ENCODE data around the gene CAPN10. TPM values are rescaled to one million over a fixed set of nuclear protein-coding genes. Genes with fewer than 3 reads are reported as not detected.

The CAPN10 gene
- total RNA-seq, 1 donor from 2014 or later: 14.2 TPM

- intact Hi-C loops (cut with DNase I): no loop called here
- H3K27ac ChIP-seq: no peak overlapping the region
- TF ChIP-seq POLR2A (IDR thresholded peaks at IDR 0.05) (no peak), POLR2AphosphoS5 (IDR thresholded peaks at IDR 0.05; ENCODE audit: insufficient read depth in 1 of 2, low read depth in 1 of 2) (no peak)
- TF ChIP-seq, protein P1, sequence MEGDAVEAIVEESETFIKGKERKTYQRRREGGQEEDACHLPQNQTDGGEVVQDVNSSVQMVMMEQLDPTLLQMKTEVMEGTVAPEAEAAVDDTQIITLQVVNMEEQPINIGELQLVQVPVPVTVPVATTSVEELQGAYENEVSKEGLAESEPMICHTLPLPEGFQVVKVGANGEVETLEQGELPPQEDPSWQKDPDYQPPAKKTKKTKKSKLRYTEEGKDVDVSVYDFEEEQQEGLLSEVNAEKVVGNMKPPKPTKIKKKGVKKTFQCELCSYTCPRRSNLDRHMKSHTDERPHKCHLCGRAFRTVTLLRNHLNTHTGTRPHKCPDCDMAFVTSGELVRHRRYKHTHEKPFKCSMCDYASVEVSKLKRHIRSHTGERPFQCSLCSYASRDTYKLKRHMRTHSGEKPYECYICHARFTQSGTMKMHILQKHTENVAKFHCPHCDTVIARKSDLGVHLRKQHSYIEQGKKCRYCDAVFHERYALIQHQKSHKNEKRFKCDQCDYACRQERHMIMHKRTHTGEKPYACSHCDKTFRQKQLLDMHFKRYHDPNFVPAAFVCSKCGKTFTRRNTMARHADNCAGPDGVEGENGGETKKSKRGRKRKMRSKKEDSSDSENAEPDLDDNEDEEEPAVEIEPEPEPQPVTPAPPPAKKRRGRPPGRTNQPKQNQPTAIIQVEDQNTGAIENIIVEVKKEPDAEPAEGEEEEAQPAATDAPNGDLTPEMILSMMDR (IDR thresholded peaks at IDR 0.05): no peak
- DNase-seq (ENCODE audit: extremely low spot score in 2 of 2): no peak
- H3K27me3 ChIP-seq: no peaks in the 10 kb centered on the region
- H3K4me1 ChIP-seq: no peaks in the 10 kb centered on the region
- no peaks in the 10 kb centered on the region for H3K36me3 ChIP-seq
- no peaks in the 10 kb centered on the region for H3K9me3 ChIP-seq
- no peak overlapping the region for H3K4me3 ChIP-seq
Measured at GRCh38 chr2:240642806-240643092, 56.2 kb downstream of the CAPN10 start.

- no peak overlapping the region for H3K27ac ChIP-seq
- DNase-seq (ENCODE audit: extremely low spot score in 2 of 2): no peak
- no peak for TF ChIP-seq POLR2AphosphoS5 (IDR thresholded peaks at IDR 0.05; ENCODE audit: insufficient read depth in 1 of 2, low read depth in 1 of 2)
- TF ChIP-seq POLR2A (IDR thresholded peaks at IDR 0.05): no peak
- TF ChIP-seq, protein P1 (IDR thresholded peaks at IDR 0.05): no peak
- no peaks in the 10 kb centered on the region for H3K36me3 ChIP-seq
- intact Hi-C loops (cut with DNase I): no loop called here
- H3K27me3 ChIP-seq: no peaks in the 10 kb centered on the region
- no peak overlapping the region for H3K4me3 ChIP-seq
- no peaks in the 10 kb centered on the region for H3K4me1 ChIP-seq
- H3K9me3 ChIP-seq: no peaks in the 10 kb centered on the region
Measured at GRCh38 chr2:240643093-240643810, 56.7 kb downstream of the CAPN10 start.

- no peaks in the 10 kb centered on the region for H3K36me3 ChIP-seq
- no peaks in the 10 kb centered on the region for H3K4me1 ChIP-seq
- H3K9me3 ChIP-seq: no peaks in the 10 kb centered on the region
- no peak for DNase-seq (ENCODE audit: extremely low spot score in 2 of 2)
- H3K4me3 ChIP-seq: no peak overlapping the region
- no peaks in the 10 kb centered on the region for H3K27me3 ChIP-seq
- no peak overlapping the region for H3K27ac ChIP-seq
- intact Hi-C loops (cut with DNase I): no loop called here
- TF ChIP-seq POLR2A (IDR thresholded peaks at IDR 0.05): no peak
- TF ChIP-seq POLR2AphosphoS5 (IDR thresholded peaks at IDR 0.05; ENCODE audit: insufficient read depth in 1 of 2, low read depth in 1 of 2): no peak
- TF ChIP-seq, protein P1 (IDR thresholded peaks at IDR 0.05): no peak
Measured at GRCh38 chr2:240643811-240644150, 57.2 kb downstream of the CAPN10 start.

- TF ChIP-seq POLR2AphosphoS5 (IDR thresholded peaks at IDR 0.05; ENCODE audit: insufficient read depth in 1 of 2, low read depth in 1 of 2) (no peak), POLR2A (IDR thresholded peaks at IDR 0.05) (no peak)
- TF ChIP-seq, protein P1 (IDR thresholded peaks at IDR 0.05): no peak
- Histone ChIP-seq H3K27me3 (no peaks in the 10 kb centered on the region), H3K27ac (no peak overlapping the region), H3K4me3 (no peak overlapping the region), H3K36me3 (no peaks in the 10 kb centered on the region), H3K4me1 (no peaks in the 10 kb centered on the region), H3K9me3 (no peaks in the 10 kb centered on the region)
- no peak for DNase-seq (ENCODE audit: extremely low spot score in 2 of 2)
- intact Hi-C loops (cut with DNase I): no loop called here
Measured at GRCh38 chr2:240644171-240644651, 57.7 kb downstream of the CAPN10 start.

DNA sequence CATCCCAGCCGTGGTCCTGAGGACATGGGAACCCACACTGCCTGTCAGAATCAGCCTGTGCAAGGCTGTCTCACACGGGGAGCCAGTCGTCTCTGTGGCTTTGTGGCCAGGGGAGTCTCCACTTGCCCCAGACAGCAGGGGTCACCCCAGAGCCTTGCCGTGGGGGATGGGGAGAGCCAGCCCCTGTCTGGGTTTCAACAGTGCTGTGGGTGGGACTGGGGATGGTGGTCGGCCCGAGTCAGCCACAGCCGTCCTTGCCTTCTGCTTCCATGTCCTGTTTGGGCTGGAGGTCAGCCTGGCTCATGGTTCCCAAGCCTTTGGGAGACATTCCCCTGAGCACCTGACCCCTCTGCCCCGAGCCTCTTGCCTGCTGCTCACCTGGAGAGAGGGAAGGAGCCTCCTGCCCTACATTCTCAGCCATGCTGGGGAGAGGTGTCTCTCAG is 58.3 kb downstream of the CAPN10 start:
- intact Hi-C loops (cut with DNase I): no loop called here
- H3K9me3 ChIP-seq: no peaks in the 10 kb centered on the region
- no peak overlapping the region for H3K4me3 ChIP-seq
- no peak overlapping the region for H3K27ac ChIP-seq
- no peaks in the 10 kb centered on the region for H3K36me3 ChIP-seq
- no peaks in the 10 kb centered on the region for H3K27me3 ChIP-seq
- TF ChIP-seq POLR2A (IDR thresholded peaks at IDR 0.05): no peak
- H3K4me1 ChIP-seq: no peaks in the 10 kb centered on the region
- DNase-seq (ENCODE audit: extremely low spot score in 2 of 2): no peak

Measured in vagina (tissue), 2 donors.